Natural killer cell (primary cell): ENCODE data around the gene ZNF746. TPM values are rescaled to one million over a fixed set of nuclear protein-coding genes. Genes with fewer than 3 reads are reported as not detected.

ENCODE experiments used
- ATAC-seq, 3 donors: fragments of 150-1000 bp in 2 of 3; fragments of 200-7000 bp in 1 of 3; cut with Tn5 transposase; 1 replicate in 1 of 3; 2 replicates in 2 of 3; pipeline ENCODE4 v1.10.0; 2021; ENCODE audit warnings: mild to moderate bottlenecking in 2 of 3, moderate library complexity in 2 of 3
- DNase-seq, 2 donors: peaks; one replicate each; pipeline versions ENCODE4 v3.0.0 to v3.0.0-alpha.2; 2013 to 2021; ENCODE audit warnings: mixed read lengths in 1 of 2
- H3K27ac ChIP-seq: one replicate; pipeline ENCODE4 v1.5.1; 2013; ENCODE audit warnings: mild to moderate bottlenecking, low read length
- H3K27me3 ChIP-seq: one replicate; pipeline ENCODE4 v1.6.1; 2013; ENCODE audit warnings: low read length; ENCODE audit not compliant: control insufficient read depth, insufficient read depth
- H3K36me3 ChIP-seq: one replicate; pipeline ENCODE4 v1.6.1; 2013; ENCODE audit warnings: low read length; ENCODE audit not compliant: control insufficient read depth, insufficient read depth
- H3K4me1 ChIP-seq: one replicate; pipeline ENCODE4 v1.6.1; 2013; ENCODE audit warnings: low read length; ENCODE audit not compliant: control insufficient read depth, insufficient read depth
- H3K4me3 ChIP-seq: one replicate; pipeline ENCODE4 v1.5.1; 2013; ENCODE audit warnings: low read length
- H3K9me3 ChIP-seq: one replicate; pipeline ENCODE4 v1.6.1; 2013; ENCODE audit warnings: low read length; ENCODE audit not compliant: control insufficient read depth, insufficient read depth
- H3K27ac Mint-ChIP-seq, 2 donors: one replicate each; pipeline ENCODE4 v1.8.0; 2022; ENCODE audit warnings: mild to moderate bottlenecking in 2 of 2, mixed read lengths in 2 of 2, moderate library complexity in 1 of 2
- H3K27me3 Mint-ChIP-seq, 2 donors: one replicate each; pipeline ENCODE4 v1.8.0; 2022; ENCODE audit warnings: low read depth in 2 of 2, mixed read lengths in 2 of 2
- H3K36me3 Mint-ChIP-seq: one replicate; pipeline ENCODE4 v1.8.0; 2022; ENCODE audit warnings: mixed read lengths
- H3K4me1 Mint-ChIP-seq, 2 donors: one replicate each; pipeline ENCODE4 v1.8.0; 2022; ENCODE audit warnings: mixed read lengths in 2 of 2
- H3K4me3 Mint-ChIP-seq: one replicate; pipeline ENCODE4 v1.8.0; 2022; ENCODE audit warnings: mild to moderate bottlenecking, moderate library complexity, mixed read lengths
- H3K9me3 Mint-ChIP-seq, 2 donors: one replicate each; pipeline ENCODE4 v1.8.0; 2022; ENCODE audit warnings: mixed read lengths in 2 of 2
- WGBS: methylation state at CpG from one replicate; pipeline ENCODE4 v1.1.7; 2013; ENCODE audit warnings: missing lambda C conversion rate; ENCODE audit not compliant: insufficient coverage; 5-methylcytosine and 5-hydroxymethylcytosine counted together
- intact Hi-C: fragments of 100-400 bp; cut with micrococcal nuclease; formaldehyde crosslinking; loops from one replicate; pipeline ENCODE4 v1.14.2; 2022
- total RNA-seq, 4 donors: library from RNA; stranded (reverse); fragments of 120-200 nt in 1 of 4; gene quantifications; one replicate each; pipeline versions ENCODE4 v1.2.3 to v1.2.4, GENCODE V29; 2013 to 2022
- TF ChIP-seq, protein P1 (sequence below): fragments of 200-600 bp; IDR thresholded peaks from one replicate; pipeline ENCODE4 v1.8.0; 2022; ENCODE audit warnings: antibody characterized with exemption

The ZNF746 gene
- total RNA-seq, 3 donors from 2014 or later (not counting 1 experiment from before 2014, with no cell fraction given): 41.4 to 48.6 (median 47.3) TPM

DNA sequence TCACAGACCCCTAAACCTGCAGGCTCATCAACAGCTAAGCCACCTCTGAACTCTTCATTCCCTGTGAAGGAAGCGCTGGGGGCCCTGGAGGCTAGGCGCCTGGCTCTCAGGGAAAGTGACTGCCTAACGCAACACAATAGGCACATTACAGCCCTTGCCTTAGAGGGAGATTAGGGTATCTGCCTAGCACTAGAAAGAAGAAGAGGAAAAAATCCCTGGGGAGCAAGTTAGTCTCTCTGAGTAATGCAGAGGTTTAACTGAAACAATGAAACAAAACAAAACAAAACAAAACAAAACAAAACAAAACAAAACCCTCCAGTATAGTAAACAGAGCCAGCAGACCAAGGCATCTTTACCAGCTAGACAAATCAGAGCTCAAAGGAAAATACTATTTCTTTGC is 39.4 kb downstream of the ZNF746 start:
- Histone ChIP-seq H3K27me3 (peaks cover 4% of the 10 kb centered on the region), H3K9me3 (no peaks in the 10 kb centered on the region), H3K36me3 (peaks cover 25% of the 10 kb centered on the region), H3K4me3 (no peak overlapping the region), H3K4me1 (peaks cover 15% of the 10 kb centered on the region), H3K27ac (no peak overlapping the region)
- Mint-ChIP-seq H3K27ac (peak overlapping the region in 1 of 2 donors; percentile 41), H3K4me3 (peak overlapping the region; percentile 83), H3K9me3 (no peaks in the 10 kb centered on the region), H3K36me3 (no peaks in the 10 kb centered on the region), H3K27me3 (peaks cover 7% of the 10 kb centered on the region in 2 donors), H3K4me1 (peaks cover 30 to 38% of the 10 kb centered on the region in 2 donors)
- intact Hi-C loops: no loop called here
- 100% methylated on average over 3 of the region's 3 CpGs for WGBS
- TF ChIP-seq, protein P1, sequence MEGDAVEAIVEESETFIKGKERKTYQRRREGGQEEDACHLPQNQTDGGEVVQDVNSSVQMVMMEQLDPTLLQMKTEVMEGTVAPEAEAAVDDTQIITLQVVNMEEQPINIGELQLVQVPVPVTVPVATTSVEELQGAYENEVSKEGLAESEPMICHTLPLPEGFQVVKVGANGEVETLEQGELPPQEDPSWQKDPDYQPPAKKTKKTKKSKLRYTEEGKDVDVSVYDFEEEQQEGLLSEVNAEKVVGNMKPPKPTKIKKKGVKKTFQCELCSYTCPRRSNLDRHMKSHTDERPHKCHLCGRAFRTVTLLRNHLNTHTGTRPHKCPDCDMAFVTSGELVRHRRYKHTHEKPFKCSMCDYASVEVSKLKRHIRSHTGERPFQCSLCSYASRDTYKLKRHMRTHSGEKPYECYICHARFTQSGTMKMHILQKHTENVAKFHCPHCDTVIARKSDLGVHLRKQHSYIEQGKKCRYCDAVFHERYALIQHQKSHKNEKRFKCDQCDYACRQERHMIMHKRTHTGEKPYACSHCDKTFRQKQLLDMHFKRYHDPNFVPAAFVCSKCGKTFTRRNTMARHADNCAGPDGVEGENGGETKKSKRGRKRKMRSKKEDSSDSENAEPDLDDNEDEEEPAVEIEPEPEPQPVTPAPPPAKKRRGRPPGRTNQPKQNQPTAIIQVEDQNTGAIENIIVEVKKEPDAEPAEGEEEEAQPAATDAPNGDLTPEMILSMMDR: no peak
- no peak for DNase-seq
- ATAC-seq: no peak

DNA sequence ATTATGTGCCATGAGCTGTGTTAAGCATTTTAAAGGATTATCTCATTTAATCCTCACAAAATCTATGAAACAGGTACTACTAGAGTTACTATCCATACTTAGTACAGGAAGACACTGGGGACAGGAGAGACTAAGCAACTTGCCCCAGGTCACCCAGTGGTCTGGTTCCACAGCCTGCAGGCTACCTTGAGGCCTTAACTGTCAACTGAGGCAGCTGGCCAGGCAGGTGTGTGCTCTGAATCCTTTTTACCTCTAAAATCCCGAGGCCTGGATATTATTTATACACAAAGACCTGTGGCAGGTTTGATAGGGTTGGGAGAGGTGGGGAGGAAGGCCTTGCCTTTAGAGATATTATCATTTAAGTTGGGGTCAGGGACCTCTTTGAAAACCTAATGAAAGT is 39.8 kb downstream of the ZNF746 start:
- H3K9me3 Mint-ChIP-seq: no peaks in the 10 kb centered on the region
- intact Hi-C loops: no loop called here
- DNase-seq (no peak), ATAC-seq (no peak)
- Histone ChIP-seq H3K27me3 (peaks cover 2% of the 10 kb centered on the region), H3K4me3 (no peak overlapping the region), H3K27ac (no peak overlapping the region), H3K9me3 (no peaks in the 10 kb centered on the region), H3K36me3 (peaks cover 27% of the 10 kb centered on the region), H3K4me1 (peaks cover 15% of the 10 kb centered on the region)
- WGBS: 100% methylated on average over 1 of the region's 1 CpG
- no peaks in the 10 kb centered on the region for H3K36me3 Mint-ChIP-seq
- H3K4me1 Mint-ChIP-seq: peaks cover 30 to 38% of the 10 kb centered on the region in 2 donors
- no peak overlapping the region for H3K27ac Mint-ChIP-seq
- H3K27me3 Mint-ChIP-seq: peaks cover 7% of the 10 kb centered on the region in 2 donors
- TF ChIP-seq, protein P1: no peak
- H3K4me3 Mint-ChIP-seq: peak overlapping the region; percentile 42

DNA sequence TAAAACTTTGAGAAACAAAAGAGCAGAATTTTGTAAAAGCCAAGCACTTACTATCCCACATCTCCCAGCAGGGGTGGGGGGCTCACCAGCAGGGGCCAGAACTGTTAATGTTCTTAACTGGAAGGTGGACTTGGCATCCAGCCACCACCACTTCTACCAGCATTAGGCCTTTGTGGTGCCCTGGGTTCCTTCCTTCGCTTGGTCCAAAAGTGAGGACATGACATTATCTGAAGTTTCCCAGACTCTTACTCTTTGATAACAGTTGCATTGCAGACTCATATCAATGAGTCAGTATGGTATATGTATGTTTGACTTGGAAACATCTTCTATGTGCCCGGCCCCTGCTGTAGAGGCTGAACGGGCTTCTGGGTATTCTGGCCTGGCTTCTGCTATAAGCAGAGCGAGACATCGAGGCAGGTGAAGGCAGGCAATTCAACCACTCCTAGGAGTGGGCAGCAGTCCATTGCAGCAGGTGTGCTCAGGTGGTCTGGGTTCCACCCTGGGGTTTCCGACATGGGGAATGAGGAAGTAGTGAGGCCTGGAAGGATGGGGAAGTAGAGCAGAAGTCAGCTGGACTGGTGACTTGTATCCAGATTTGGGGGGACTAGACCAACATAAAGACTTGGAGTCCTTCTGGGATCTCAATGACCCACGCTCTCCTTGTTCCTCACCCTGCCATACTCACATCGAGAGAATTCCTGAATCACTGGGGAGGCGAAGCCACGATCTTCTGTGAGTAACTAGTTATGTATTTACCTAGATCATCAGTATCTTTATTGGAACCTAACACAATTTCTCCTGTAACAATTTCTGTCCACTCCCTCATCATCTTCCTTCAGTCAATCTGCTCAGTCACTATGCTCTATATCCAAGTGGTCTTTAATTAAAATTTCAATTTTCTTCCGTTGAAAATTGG is 40.8 kb downstream of the ZNF746 start:
- TF ChIP-seq, protein P1: no peak
- WGBS: 91% methylated on average over 10 of the region's 11 CpGs

More for the DNA sequence above, 40.8 kb downstream of the ZNF746 start:
- peaks cover 30 to 38% of the 10 kb centered on the region in 2 donors for H3K4me1 Mint-ChIP-seq
- peaks cover 15% of the 10 kb centered on the region for H3K4me1 ChIP-seq
- H3K36me3 ChIP-seq: peaks cover 30% of the 10 kb centered on the region
- no peaks in the 10 kb centered on the region for H3K27me3 ChIP-seq
- intact Hi-C loops: no loop called here
- no peak for ATAC-seq
- H3K9me3 ChIP-seq: no peaks in the 10 kb centered on the region
- H3K36me3 Mint-ChIP-seq: no peaks in the 10 kb centered on the region
- no peak overlapping the region for H3K4me3 ChIP-seq
- no peak overlapping the region for H3K27ac ChIP-seq
- H3K27ac Mint-ChIP-seq: no peak overlapping the region
- H3K9me3 Mint-ChIP-seq: no peaks in the 10 kb centered on the region
- H3K27me3 Mint-ChIP-seq: peaks cover 0 to 3% of the 10 kb centered on the region in 2 donors
- DNase-seq: no peak
- H3K4me3 Mint-ChIP-seq: peak overlapping the region; percentile 45
